HG03196 (cell line): ENCODE results near the gene PTPRB.

ENCODE experiments used
- ATAC-seq: cut with Tn5 transposase; IDR thresholded peaks from one replicate; pipeline ENCODE4 v1.9.1; 2021; ENCODE audit not compliant: unreplicated experiment

The PTPRB gene

DNA sequence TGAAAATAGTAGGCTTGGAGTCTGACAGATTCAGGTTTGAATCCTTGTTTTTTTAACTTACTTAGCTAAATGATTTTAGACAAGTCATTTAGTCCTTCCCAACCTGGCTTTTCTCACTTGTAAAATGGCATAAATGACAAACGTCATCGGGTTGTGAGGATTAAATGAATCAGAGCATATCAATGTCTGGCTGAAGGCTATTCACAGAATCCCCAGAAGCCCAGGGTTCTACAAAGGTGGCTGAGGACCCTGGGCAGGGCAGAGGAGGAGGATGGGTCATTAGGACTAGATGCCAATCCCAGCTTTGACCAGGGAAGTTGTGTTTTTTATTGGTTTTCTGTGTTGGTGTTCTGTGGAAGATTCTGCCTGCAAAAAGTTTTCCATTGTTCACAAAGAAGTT, 7.6 kb upstream of the PTPRB start:
- ATAC-seq = no peak

GRCh38 chr12:70643939-70644338, 6.7 kb upstream of the PTPRB start:
- ATAC-seq = no peak

DNA sequence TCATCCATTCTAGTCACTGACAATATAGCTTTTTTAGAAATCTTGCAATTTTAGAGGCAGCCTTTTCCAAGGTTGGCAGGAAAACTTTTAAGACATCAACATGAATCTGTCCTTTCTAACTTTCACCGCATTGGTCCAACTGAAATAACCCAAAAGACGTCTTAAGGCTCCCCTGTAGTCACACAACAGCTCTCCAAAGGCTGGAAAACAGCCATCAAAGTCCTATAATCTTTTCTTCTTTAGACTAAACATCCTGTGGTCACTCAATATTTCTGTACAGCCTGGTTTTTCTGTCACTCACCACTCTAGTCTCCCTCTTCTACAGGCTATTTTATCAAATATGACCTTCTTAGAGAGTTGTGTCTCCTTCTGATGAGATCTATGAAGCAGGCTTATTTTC, 4.5 kb upstream of the PTPRB start:
- no peak for ATAC-seq

GRCh38 chr12:70640901-70641300, 3.7 kb upstream of the PTPRB start:
- ATAC-seq = no peak

GRCh38 chr12:70639535-70639934, 2.3 kb upstream of the PTPRB start:
- no peak for ATAC-seq

DNA sequence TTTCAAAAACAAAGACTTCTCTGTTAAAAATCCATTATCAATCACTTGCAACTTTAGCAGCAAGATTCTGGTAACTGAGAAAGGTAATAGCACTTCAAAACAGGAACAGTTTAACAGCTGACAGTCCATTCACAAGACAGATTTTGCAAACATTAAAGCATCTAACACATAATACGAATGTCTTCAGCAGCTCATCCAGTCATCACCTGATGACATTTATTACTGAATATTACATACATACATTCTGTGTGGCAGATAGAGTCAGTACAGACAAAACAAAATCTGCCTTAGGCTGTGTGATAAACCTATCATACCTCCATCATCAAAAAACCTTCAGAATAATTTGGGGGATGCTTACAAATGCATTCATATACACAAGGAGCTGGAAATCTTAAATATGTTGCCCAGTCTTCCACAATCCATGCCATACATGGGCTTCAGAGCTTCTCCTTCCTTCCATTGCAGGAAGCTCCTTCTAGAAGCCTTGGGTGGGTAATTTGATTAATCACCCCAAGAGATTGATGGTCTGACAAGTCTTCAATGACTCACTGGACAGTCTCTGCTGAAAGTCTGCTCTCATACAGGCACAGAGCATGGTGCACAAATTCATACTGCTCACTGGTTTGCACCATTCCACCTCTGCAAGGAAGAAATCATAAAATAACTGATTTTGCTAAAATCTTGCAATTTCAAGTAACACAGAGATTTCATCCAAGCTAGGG, 1.6 kb upstream of the PTPRB start:
- ATAC-seq = no peak

GRCh38 chr12:70635755-70636154, 1.5 kb downstream of the PTPRB start:
- ATAC-seq = no peak

DNA sequence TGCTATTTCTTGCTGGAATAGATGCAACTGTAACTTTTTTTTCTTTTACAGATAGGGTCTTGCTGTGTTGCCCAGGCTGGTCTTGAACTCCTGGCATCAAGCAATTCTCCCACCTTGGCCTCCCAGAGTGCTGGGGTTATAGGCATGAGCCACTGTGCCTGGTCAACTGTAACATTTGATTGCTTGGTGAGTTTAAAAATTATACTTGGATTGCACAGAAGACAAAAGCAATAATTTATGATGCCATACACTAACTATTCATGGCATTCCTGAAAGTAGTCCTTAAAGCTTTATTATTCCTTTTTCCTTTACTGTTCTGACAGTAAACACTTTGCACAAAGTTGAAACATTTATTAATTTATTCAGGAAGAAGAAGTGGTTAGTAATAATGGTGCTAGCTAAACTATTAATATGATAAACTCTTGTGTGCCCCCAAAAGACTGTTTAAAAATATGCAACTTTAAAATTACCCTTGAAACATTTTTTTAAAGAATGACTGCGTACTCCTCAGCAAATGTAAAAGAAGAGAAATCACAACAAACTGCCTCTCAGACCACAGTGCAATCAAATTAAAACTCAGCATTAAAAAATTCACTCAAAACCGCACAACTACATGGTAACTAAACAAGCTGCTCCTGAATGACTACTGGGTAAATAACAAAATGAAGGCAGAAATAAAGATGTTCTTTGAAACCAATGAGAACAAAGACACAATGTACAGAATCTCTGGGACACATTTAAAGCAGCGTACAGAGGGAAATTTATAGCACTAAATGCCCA, 8.3 kb downstream of the PTPRB start:
- ATAC-seq = no peak

GRCh38 chr12:70627677-70628076, 9.6 kb downstream of the PTPRB start:
- no peak for ATAC-seq

DNA sequence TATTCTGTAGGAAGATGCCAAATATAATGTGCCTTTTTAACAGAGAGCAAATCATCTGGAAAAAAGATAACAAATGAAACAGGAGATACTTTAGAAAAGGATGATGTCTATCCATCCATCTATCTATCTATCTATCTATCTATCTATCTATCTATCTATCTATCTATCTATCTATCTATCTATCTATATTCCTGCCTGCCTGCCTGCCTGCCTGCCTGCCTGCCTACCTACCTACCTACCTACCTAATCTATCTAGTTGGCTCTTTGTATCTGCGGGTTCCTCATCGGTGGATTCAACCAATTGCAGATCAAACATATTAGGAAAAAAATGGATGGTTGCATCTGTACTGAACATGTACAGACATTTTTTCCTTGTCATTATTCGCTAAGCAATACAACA, 11.0 kb downstream of the PTPRB start:
- ATAC-seq = no peak

DNA sequence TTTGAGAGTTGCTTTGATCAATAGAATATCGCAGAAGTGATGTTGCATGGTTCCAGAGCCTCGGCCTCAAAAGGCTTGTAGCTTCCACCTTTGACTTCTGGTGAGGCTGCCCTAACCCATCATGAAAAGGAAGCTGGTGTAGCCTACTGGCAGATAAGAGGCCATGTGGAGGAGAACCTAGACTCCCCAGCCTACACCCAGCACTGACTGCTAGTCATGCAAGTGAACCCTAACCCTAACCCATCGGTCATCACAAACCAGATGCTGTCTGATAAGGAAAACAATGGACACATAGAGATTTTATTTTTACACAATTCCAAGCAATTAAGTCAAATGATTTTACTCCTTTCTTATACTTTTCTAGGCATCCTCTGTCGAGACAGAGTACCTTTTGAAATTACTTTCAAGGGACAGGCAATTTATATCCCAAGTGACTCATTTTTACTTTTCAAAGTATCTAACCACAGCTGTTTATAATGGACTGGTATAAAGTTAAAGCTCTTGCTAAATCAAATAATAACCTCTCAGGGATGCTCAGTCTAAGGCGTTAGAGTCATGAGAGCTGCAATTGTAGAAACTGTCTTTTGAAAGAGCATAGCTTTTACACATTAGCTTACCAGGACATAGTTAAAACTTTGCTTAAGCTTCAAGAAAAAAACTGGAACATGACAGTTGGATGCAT, 17.6 kb downstream of the PTPRB start:
- ATAC-seq = no peak

- no peak for ATAC-seq
Observed at GRCh38 chr12:70618371-70618770, 18.9 kb downstream of the PTPRB start.

DNA sequence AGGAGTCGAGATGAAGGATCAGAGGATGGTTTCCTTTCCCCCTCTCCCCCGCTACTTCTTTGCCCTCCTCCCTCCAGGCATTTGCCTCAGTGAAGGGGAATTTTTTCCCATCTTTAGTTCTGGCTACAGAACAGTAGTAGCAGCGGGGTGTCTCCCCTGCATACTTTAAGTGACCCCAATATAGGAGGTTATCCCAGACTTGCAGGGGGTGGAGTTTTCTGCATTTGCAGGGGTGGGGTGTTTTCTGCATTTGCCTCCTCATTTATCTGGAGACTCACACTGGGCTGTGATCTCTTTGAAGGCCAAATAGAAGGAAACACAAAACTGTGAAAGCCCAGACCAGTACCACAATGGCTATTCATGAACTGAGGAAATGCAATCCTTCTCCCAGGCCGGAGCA, 19.8 kb downstream of the PTPRB start:
- no peak for ATAC-seq

DNA sequence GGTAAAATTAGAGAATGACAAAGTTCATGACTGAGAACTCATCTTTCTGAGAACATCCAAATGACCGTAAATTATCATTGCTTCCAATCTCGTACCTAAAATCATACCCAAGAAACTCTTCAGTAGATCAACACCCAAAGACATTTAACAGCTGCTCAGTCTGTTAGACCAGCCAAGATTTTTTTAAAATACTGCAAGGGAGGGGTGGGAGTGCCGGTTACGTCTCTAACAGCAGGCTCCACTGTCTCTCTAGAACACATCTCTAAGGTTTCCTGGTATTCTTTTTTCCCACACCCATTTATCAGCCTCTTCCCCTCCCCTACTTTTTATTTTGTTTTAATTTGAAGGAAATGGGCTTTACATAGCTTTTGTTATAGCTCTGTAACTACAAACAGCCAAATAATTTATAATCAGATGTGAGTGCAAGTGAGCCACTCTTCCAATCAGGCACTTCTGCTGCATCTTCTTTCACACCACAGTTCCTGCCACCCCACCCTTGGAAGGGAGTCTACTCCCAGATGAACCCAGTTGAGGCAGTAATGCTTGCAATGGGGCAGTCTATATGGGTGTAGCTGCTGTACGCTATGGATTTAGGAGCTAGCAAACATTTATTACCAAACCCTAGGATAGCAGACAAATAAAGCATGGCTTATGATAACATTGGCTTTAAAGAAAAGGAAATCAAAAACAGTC, 21.9 kb downstream of the PTPRB start:
- no peak for ATAC-seq

DNA sequence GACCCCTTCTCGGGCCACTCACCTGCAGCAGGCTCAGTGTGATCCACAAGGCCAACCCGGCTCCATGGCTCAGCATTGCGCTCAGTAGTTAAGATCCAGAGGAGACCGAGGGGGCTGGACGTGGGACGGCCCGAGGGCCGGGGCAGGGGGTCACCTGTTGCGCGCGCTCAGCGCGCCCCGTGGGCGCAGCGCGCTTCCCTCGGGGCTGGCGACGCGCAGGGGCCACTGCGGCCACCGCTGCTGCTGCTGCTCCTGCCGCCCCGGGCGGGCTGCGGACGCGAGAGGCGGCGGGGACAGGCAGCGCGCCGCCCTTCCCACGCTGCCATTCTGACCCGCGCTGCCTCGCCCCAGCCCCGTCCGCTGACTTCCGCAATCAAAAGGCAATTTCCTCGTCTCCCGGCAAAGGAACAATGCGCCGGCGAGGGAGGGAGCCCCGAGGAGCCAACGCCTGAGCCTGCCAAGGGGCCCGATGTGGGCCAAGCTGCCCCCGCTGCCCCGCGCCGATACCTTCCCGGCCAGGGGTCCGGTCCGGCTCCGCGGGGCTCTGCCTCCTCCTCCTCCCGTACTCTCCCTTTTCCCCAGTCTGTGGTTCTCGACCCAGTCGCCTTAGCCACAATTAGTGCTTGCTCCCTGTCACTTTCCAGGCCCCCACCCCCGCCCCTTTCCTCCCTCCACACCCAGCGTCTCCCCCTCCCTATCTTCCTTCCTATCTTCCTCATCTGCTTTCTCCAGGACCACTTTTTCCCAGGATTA, 27.3 kb downstream of the PTPRB start:
- no peak for ATAC-seq

GRCh38 chr12:70609203-70609602, 28.0 kb downstream of the PTPRB start:
- ATAC-seq = no peak

DNA sequence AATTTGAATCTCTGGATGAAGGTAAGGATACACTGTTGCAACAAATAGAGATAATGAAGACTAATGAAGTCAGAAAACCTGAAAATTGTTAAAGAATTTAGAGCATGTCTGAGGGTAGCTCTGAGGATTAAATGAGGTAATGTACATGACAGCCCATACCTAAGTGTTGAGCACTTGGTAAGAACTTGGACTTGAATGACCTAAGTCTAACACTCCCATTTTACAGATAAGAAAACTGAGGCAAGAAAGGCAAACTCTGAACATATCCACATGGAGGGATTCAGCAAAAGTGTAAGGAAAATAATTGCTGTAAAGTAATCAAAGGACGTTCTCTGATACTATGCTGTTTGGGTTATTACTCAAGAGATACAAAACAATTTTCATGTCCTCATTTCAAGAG, 29.0 kb downstream of the PTPRB start:
- no peak for ATAC-seq

- ATAC-seq = no peak
Observed at GRCh38 chr12:70607107-70607506, 30.1 kb downstream of the PTPRB start.

DNA sequence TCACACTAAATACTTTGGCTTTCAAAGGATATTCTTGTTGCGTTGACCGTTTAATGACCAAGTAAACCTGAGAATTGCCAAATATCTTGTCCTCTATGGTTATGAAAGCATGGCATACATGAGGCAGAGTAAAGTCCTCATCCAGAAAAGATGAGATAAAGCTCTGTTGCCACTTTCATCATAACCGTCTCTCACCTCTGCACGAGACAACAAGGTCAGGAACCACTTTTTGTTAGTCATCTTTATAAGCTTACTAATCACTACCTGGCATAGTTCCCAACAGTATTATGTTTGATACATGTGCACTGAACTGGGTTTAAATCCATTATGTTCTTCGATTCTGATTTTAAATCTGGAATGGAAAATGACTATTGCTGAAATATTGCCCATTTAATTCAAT, 31.3 kb downstream of the PTPRB start:
- no peak for ATAC-seq

DNA sequence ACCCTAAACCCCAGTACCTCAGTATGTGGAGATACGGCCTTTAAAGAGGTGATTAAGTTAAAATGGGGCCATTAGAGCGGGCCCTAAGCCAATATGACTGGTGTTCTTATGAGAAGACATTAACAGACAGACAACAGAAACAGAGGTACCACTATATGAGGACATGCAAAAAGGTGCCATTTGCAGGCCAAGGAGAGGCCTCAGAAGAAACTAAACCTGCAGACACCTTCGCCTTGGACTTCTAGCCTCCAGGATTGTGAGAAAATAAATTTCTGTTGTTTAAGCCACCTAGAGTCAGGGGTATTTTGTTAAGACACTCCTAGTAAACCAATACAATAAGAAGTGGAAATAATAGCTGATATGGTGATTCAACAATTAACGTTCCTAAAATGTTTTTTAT, 32.6 kb downstream of the PTPRB start:
- ATAC-seq = no peak

DNA sequence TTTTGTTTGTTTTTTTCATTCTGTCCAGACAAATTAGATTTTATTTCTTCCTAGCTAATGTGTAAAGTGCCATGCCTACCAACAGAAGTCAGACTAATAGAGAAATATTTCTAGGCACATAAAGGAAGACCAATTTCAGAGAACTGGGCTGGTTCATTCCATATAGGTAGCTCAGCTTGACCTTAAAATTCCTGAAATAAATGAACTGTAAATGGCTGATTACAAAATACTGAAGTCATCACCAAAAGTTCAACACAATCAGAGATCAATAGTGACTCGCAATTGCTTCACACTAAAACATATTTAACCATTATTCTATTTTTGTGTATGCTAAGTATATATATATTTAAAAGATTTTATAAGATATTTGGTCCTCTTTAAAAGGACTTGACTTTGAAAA, 34.2 kb downstream of the PTPRB start:
- ATAC-seq = no peak
